NCI-H345 treated with DMSO at 0.1 percent for 48 hours (cell line): ENCODE results near the gene GALNT5.
"Not testable (repeated sequence)": the region's sequence is repeated elsewhere in the genome, so short reads cannot be mapped to it uniquely, and the experiment has no call there.

Experiments
- DNase-seq: peaks from one replicate; lab custom pipeline; 2025; ENCODE audit not compliant: unreplicated experiment; lab: John Stamatoyannopoulos, UW

The GALNT5 gene, protein sequence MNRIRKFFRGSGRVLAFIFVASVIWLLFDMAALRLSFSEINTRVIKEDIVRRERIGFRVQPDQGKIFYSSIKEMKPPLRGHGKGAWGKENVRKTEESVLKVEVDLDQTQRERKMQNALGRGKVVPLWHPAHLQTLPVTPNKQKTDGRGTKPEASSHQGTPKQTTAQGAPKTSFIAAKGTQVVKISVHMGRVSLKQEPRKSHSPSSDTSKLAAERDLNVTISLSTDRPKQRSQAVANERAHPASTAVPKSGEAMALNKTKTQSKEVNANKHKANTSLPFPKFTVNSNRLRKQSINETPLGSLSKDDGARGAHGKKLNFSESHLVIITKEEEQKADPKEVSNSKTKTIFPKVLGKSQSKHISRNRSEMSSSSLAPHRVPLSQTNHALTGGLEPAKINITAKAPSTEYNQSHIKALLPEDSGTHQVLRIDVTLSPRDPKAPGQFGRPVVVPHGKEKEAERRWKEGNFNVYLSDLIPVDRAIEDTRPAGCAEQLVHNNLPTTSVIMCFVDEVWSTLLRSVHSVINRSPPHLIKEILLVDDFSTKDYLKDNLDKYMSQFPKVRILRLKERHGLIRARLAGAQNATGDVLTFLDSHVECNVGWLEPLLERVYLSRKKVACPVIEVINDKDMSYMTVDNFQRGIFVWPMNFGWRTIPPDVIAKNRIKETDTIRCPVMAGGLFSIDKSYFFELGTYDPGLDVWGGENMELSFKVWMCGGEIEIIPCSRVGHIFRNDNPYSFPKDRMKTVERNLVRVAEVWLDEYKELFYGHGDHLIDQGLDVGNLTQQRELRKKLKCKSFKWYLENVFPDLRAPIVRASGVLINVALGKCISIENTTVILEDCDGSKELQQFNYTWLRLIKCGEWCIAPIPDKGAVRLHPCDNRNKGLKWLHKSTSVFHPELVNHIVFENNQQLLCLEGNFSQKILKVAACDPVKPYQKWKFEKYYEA

DNA sequence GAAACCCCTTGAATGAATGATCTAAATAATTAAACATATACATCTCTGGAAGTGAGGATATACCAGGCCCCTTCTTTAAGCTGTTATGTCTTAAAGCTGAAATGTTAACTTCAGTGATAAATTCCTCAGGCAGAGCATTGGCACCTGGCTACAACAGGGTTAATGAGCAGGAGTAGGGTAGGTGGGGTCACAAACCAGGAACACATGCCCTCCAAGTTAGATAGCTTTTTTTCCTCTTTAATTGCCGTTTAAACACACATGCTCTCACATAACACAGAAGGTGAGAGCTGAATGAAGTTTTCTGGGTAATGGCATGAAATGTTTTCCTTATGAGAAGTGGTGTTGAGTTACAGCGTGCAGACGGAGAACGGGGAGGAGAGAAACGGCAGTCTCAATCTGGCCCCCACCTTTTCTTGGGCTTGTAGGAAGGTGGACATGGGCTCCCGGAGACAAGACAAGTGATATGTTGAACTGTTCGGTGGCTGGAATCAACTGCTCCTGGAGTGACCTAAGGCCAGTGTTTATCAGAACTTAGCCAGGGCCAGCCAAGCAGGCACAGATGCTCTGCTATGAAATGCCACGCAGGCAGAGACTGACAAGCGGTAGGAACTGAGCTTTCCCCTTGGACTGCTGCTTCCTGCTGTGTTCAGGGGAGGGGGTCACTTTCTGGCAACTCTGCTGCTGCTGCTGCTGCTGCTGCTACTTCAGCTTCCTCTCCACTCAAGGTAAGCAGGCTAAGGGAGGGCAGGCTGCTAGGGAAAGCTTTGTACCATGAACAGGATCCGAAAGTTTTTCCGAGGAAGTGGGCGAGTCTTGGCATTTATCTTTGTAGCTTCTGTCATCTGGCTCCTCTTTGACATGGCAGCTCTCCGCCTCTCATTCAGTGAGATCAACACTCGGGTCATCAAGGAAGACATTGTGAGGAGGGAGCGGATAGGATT, at the start of gene GALNT5:
GALNT5 (plus strand) TSS at position 394 of the 941 bp plus-strand sequence; CDS start at position 772, 378 bp downstream.
- no peak for DNase-seq

DNA sequence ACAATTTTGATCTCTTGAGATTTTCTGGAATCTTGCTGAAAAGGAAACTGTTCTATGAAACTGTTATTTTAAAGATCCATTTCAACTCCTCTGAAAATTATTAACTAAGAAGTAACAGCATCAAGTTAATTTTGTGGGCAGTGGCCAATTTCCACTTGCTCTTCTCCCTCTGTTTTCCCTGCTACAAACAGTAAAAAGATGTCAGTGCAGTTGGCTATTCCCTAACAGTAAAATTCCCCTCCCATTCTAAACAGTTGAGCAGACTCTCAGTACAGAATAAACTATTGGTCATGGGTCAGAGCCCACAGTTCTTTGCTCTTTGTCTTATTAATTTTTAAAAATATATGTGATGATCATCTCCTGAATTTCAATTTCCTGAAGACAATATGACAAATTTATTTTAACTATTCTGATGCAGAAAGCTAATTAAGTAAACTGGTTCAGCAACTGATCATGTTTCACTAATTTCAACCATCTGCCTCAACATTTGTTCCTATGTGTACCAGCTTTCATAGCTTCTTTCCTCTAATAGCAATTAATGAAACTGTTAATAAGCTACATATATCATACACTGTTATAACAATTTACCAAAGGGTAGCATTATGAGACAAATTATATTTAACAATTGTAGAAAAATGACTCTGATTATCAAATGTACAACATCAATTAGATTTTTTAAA, 41.1 kb upstream of the GALNT5 start:
- no peak for DNase-seq

DNA sequence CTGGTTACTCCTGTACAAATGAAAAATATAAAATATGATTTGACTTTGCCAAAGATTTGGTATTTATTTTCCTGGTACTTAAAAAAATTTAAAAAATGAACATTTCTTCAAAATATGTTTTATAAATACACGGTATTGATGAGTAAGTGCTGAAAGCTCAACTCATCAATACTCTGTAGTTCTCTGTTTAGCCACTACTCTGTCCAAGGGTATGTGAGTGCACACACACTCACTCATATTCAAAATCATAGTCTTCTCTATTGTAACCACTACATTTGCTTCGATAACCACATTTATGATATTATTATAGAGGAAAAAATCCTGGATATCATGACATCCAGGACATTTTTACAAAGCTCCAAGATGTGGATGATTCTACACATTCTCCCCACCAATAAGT, 40.1 kb upstream of the GALNT5 start:
- DNase-seq, result no peak

DNA sequence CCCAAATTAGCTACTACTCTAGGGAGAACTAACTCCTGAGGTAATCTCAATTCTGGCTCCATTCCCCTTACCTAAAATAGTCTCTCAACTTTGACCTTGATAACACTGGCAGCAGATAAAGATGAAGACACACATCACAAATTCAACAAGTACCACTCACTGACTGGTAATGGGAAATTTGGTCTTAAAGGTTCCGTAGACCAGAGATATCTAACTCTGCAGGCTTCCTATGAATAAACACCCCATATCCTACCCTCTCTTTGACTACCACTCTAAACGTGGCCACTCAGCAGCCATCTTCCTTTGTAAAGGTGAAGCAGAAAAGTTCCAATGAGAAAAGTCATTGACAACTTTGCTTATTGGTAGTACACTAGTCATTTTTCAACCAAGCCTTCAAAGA, 38.6 kb upstream of the GALNT5 start:
- DNase-seq, result no peak

DNA sequence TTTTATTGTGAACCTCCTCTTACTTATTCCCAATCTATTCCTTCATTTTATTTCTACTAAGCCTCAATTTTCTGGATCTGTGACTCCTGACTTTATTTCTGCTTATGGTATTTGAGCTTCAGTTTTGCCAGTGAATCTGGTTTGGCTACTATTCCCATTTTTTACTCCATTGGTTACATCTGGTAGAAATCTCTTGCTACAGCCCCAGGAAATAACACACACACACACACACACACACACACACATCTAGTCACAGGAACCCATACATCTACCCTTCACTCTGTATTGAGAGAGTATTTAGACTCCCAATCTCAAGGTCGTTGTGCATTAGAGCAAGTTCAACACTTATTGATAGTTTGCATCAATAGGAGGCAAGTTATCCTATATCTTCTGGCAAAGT, 37.0 kb upstream of the GALNT5 start:
- no peak for DNase-seq

DNA sequence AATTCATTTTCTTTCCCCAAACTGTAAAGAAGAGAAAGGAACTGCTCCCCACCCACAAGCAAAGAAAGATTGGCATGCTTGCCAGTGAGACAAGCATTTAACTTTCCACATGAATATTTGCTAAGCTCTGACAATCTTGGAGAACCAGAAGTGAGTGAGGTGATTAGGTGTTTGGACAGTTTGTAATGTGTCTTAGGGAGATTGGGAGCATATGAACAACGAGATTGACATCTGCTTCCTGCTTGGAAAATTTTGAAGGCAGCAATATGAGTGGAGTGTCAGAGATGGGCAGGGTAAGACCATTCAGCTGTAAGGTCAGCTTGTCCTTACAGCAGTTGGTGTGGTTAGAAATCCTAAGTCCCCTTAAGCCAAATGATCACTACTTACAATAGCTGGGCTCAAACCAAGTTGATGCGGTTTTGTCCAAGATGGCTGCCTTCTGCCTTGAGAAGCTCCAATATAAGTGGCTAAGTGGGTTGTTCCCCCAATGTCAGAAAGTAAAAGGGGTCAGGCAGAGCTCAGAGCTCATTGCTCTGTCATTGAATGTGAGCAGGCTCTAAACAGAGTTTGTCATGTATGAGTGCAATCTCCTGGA, 36.0 kb upstream of the GALNT5 start:
- DNase-seq, result no peak

DNA sequence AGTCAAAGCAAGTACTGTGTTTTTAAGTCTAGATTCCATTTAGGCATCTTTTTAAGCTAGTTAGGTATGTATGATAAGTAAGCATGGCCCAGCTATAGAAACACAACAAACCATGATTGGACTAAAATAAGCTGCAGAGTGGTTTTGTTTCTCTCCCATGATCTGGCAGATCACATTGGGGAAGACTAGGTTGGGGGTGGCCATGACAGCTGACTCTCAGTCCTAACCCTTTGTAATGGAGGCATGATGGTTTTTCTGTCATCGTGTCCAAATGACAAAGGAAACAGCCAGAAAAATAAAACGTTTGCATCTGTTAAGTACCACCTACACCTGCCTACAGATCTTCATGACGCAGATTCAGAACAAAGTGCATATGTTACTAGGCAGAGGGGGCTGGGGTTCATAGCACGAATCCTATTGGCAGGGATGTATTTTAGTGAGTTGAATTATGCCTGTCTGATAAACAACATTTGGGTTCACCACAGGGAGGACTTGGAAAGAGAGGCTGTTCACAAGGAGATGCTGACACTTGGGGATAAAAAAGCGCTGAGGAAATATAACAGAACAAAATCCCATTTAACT, 33.8 kb upstream of the GALNT5 start:
- no peak for DNase-seq

DNA sequence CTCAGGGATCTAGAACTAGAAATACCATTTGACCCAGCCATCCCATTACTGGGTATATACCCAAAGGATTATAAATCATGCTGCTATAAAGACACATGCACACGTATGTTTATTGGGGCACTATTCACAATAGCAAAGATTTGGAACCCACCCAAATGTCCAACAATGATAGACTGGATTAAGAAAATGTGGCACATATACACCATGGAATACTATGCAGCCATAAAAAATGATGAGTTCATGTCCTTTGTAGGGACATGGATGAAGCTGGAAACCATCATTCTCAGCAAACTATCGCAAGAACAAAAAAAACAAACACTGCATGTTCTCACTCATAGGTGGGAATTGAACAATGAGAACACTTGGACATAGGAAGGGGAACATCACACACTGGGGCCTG, 33.1 kb upstream of the GALNT5 start:
- DNase-seq, result not testable (repeated sequence)

DNA sequence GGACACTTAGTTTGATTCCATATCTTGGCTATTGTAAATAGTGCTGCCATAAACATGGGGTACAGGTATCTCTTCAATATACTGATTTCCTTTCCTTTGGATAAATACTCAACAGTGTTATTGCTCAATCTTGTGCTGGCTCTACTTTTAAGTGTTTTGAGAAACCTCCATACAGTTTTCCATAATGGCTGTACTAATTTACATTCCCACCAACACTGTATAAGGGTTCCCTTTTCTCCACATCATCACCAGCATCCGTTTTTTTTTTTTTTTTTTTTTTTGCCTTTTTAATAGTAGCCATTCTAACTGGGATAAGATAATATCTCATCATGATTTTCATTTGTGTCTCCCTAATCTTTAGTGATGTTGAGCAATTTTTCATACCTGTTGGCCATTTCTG, 29.9 kb upstream of the GALNT5 start:
- no peak for DNase-seq

DNA sequence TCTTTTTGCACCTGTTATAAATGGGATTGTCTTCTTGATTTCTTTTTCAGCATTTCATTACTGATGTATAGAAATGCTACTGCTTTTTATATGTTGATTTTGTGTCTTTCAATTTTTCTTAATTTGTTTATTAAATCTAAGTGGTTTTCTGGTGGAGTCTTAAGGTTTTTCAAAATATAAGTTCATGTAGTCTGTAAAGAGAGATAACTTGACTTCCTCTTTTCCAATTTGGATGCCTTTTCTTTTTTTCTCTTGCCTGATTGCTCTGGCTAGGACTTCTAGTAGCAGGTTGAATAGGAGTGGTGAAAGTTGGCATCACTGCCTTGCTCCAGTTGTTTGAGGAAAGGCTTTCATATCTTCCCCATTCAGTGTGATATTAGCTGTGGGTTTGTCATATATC, 28.6 kb upstream of the GALNT5 start:
- DNase-seq, result no peak

DNA sequence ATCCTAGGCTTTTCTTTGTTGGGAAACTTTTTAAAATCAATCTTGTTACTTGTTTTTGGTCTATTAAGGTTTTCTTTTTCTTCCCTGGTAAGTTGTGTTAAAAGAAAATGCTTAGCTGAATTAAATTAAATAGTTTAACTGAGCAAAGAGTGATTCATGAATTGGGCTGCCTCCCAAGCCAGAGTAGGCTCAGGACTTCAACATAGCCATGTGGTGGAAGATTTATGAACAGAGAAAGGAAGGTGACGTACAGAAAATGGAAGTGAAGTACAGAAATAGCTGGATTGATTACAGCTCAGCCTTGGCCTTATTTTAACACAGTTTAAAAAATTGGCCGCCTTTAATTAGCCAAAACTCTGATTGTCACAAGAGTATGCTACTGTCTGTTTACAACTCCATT, 27.9 kb upstream of the GALNT5 start:
- DNase-seq, result no peak

DNA sequence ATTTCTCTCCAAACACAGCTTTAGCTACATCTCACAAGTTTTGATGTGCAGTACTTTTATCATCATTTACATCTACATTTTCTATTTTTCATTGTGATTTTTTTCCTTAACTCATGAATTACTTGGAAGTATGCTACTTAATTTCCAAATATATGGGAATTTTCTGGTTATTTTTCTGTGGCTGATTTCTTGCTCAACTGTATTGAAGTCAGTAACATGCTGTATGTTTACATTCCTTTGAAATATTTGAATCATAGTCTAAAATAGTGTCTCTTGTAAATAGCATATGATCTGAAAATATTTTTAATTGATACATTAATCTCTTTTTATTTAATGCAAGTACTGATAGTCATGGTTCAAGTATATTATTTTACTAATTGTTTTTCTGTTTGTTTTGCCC, 26.0 kb upstream of the GALNT5 start:
- no peak for DNase-seq

DNA sequence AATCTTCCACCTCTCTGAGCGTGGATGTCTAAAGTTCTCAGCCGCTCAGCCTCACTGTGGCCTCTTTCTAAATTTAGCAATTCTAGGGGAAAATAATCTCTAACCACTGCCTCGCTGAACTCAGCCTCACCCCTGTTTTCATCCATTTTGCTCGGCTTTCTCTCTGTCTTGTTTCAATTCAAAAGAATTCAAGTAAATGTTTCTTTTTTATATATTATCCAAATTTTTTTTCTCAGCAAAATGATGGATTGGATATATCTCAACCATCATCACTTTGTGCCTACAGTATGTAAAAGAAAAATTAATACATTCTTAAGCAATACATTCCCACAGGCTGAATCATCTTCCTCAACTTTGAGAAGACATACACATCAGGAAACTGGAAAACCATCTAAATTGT, 24.0 kb upstream of the GALNT5 start:
- no peak for DNase-seq

DNA sequence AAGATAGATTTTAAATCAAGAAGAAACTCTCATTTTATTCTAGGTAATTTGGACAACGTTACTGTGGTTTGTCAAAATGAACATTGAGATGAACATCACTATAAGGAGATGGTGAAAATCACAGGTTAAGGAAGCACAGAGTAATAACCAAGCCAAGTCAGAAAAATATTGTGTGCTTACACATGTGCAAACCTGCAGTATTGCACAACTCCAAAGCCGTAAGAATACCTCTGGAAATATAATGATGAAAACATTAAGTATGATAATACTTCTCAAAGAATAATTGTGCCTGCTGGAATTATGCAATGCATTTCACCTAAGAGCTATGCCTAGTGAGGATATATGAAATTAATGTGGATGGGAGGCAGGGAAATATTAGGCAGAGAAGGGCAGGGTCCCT, 21.1 kb upstream of the GALNT5 start:
- DNase-seq, result no peak

DNA sequence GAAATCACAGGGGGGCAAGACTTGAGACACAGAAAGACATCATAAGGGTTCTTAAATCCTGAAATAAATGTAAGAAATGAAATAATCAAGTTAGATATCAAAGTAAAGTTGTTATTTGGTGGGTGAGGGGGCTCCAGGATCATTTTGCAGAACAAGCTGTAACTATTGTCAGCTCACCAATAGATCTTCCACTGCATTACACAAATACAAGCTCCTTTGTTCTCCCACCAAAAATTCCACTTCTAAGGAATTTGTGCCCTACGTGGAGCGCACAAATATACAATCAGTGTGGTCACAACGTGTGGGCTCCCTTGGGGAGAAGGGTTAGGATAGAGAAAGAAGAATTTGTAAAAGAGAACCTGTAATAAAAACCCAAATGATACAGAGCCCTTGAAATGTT, 19.2 kb upstream of the GALNT5 start:
- no peak for DNase-seq

DNA sequence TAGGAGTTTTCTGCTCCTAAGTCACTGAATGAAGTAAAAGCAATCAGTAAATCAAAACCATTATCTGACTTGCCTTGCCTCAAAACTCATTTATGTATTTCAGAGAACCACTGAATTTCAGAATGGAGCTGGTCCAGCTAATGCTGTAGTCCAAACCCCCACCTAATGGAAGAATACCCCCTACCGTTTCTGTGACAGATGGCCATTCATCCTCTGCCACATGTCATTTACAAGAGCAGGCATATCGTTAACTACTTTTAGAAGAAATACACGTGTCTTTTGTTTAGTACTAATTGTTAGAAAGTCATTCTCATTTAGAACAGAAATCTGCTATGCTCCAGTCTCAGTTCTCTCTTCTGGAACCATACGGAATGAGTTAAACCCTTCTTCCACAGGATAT, 12.8 kb upstream of the GALNT5 start:
- DNase-seq, result no peak

DNA sequence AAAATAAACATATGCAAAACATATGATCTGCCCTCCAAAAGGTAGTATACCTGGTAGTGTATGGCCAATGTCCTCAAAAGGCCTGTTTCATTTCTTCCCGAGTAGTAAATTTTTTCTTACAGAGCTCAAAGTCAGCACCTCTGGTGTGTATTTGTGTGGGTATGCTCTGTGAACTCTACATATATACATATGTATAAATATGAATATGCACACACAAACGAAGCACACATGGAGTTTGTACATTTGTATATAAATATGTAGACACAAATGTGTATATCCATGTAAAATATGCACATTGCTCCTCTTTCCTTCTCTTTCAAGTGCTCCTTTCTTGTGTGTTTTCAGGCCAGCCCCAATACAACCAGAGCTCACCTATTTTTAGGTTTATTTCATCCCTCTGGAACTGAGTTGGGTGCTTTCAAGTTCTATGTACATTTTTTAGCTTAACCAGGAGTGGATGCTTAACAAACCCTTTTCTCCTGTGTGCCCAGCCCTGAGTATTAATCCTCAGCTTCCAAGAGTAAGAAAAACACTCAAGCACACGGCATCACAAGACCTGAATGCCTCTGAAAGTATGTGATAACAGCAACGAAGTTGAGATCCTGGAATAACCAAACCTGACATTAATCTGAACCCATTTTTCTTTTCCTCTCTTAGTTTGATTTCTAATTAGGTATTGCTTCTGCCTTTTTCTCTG, 12.2 kb upstream of the GALNT5 start:
- DNase-seq, result no peak

DNA sequence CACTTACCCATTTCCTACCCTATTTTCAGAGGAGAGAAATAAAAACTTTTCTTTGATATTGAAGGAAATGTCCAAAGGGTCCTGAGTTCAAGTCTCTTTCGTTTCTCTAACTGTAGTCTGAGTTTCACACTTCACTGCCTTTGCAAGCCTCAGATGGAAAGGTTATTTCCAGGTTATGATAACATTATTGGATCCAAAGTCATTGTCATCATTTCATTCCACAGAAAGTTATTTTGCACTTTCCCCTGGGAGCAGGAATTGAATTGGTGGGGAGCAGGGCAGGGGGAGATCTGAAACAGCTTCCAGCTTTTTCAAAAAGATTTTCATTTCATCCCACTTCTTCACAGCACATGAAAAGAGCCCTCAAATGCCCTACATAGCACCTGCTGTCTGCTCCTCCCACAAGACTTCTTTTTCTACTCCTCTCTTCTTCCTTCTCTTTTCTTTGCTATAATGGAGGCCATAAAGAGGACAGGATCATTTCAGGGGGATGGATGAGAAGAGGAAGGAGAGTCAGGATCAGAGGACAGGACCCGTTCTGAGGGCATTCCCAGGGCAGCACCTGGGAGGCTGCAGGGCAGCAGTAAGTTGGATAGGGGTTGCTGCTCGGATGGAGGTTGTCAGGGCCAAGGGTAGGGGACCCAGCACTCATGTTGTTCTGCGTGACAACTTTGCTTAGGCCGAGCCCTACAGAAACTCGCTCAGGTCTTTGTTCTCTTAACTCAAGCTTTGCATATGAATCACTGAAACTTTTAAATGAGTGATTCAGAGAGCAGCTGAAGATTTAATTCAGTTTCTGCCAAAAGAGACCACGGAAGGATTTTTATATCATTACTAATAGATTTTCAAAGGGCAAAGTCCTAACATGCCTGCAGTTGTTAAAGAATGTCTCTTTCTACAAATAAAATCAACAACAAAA, 11.4 kb upstream of the GALNT5 start:
- DNase-seq, result no peak
